ENCODE measurements around the gene AATK.

AATK gene

DNA sequence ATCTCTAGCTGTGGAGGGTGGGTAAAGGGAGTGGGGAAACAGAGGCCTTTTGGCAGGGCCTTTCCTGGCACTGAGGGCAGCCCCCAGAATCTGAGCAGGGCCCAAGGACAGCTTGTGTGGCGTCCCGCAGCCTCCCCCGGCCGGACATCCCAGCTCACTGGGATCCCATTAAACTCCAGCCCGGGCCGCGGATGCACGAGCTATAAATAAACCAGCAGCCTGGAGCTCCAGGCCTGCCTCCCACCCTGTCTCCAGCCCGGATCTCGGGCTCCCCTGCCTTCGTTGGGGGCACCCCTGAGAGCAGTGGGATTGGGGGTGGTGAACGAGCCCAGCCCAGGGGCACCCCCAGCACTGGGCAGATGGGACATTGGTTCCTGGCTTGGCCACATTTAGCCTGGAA lies 13.8 kb upstream of the AATK start:
- DNase-seq: no peak

DNA sequence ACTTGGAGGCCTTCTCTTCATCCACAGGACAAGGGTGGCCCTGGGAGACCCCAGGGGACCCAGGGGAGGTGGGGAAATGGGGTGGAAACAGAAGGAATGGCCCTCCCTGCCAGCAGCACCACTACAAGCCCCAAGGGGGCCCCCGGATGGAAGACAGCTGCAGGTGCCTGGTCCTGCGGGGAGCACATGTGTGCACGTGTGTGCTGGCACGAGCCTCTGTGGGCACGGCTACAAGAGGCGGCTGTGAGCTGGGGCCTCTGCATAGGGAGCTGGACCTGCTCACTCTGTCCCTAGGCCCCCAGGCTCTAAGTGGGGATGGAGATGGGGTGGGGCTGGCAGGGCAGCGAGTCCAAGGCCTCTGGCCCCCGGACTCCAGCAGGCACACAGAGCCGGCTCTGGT lies 13.2 kb upstream of the AATK start:
- no peak for DNase-seq

DNA sequence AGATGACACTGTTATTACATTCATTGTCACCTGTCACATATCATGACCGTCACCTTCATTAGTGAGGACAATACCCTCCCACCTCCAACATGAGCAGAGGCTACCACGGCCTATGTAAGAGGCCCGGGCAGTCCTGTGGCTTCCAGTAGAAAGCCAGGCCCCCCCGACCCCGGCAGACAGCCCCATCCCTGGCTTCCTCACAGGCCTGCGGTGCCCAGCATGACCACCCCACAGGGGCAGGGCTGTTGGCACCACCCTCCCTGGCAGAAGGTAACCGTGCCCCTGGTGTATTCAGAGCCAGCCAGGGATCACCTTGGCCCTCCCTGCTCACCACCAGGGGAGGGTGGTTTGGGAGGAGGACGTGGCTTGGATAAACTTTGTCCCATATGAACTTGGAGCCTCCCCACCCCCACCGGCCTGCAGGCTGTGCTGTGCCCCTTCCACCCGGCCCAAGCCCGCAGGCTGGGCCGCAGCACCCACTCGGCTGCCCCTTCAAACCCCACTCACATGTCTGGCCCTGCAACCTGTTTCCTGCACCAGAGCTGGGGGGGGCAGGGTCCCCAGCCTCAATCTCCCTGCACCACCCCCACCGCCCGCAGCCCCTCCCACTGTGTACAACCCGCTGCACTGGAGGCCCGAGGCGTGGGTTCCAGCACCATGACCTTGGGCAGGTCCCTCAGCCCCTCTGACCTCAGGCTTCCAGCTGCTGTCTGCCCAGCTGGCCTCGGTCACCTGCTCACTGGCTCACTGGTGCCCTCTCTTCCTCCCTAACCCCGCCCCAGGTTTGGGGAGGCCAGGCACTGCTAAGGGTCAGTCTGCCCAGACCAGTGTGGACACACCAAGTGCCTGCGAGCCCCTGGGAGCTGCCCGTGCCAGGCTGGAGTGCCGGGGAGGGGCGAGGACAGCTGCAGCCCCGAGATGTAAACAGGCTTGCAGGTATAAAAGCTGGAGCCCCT lies 12.4 kb upstream of the AATK start:
- DNase-seq: no peak

DNA sequence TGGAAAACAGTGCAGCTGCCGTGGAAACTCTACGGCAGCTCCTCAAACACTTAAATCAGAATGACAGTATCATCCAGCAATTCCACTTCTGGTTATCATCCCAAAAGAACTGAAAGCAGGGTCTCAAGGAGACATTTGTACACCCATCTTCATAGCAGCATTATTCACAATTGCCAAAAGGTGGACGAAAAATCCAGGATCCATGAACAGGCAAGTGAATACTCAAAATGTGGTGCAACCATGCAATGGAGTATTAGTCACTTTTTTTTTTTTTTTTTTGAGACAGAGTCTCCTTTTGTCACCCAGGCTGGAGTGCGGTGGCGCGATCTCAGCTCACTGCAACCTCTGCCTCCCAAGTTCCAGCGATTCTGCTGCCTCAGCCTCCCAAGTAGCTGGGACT lies 10.6 kb upstream of the AATK start:
- no peak for DNase-seq

DNA sequence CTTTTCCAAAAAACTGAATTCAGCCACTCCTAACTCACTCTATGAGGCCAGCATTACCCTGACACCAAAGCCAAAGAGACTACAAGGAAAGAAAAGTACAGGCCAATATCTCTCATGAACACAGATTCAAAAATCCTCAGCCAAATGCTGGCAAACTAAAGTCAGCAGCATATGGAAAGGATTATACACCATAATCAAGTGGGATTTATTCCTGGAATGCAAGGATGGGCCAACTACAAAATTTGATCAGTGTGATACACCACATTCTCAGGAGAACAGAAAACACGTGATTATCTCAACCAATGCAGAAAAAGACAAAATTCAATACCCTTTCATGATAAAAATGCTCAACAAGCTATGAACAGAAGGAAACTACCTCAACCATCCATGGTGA lies 7.7 kb upstream of the AATK start:
- DNase-seq: no peak

DNA sequence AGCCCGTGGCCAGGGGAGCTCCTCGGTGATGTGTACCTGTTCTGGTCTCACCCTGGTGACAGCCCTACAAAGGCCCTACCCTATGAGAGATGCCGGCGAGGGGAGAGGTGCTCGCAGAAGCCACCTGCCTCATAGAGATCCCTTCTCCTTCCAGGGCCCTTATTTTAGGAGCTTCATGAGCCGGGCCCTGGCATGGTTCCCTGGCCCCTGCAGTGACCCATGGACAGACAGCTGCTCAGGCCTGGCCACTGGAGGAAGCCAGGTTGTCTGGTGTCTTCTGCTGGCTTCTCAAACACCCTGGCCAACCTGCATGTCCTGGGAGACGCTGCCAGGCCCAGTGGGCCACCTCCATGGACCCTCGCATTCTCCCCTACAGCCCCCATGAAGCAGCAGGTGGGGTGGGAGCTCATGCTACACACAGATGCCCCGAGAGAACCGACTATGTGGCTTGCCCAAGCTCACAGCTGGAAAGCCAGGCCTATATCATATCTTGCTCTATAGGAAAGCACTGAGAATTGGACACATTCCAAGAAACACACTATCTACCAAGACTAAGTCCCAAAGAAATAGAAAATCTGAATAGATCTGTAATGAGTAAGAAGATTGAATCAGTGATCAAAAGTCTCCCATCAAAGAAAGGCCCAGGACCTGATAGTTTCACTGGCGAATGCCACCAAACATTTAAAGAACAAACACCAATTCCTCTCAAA lies 7.2 kb upstream of the AATK start:
- no peak for DNase-seq

DNA sequence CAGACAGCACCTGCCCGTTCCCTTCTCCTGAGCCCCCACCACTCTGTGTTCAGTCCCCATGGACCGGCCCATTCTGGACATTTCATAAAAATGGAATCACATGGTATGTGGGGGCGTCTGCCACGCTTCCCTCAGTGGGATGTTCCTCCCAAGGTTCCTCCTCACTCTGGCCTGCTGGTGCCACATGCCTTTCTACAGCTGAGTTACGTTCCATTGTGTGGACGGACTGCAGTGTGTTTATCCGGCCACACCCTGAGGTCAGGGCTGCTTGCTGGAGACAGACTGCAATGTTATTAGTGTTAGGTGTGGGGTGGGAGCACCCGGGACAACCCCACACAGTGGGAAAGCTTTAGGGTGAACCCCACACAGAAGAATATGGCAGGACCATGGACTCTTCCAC lies 5.9 kb upstream of the AATK start:
- DNase-seq: no peak

DNA sequence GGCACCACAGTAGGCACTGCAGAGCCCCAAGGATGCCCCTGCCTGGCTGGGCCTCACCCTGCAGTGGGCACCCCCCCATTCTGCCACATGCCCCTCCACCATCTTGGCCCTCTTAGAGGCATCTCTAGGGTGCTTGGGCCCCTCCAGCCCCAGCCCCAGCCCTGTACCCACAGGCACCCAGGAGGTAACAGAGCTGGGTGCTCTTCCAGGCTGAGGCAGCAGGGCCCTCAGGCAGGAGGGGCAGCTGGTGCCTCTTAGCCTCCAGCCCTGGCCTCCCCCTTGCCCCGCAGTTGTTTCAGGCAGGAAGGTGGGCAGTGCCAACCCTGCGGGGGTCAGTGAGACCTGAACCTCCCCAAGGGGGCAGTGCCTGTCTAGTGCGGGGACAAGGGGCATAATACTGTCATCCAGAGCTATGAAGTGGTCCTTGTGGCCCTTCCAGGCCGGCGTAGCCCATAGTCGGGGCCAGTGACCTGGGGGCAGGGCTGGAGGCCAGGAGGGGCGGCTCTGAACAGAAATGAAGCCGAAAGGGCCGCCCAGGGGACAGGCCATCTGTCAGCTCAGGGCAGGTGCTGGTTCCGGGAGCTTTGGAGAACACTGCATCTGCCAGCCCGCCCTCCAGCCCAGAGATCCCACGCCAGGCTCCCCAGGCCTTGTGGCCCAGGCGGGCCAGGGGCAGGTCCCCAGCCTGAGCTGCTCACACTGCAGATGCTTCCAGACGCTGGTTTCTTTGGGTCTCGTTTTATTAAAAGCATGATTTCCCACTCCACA lies 4.9 kb upstream of the AATK start:
- no peak for DNase-seq

DNA sequence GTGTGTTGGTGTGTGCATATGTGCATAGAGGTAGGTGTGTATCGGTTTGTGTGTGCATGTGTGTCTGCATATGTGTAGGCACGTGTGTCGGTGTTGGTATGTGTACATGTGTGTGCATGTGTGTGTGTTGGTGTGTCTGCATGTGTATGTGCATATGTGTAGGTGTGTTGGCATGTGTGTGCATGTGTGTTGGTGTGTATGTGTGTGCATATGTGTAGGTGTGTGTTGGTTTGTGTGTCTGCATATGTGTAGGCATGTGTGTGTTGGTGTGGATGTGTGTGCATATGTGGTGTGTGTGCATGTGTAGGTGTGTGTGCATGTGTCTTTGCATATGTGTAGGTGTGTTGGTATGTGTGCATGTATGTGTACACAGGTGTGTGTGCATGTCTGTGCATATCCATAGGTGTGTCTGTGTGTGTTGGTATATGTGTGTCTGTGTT lies 3.9 kb upstream of the AATK start:
- DNase-seq: no peak

DNA sequence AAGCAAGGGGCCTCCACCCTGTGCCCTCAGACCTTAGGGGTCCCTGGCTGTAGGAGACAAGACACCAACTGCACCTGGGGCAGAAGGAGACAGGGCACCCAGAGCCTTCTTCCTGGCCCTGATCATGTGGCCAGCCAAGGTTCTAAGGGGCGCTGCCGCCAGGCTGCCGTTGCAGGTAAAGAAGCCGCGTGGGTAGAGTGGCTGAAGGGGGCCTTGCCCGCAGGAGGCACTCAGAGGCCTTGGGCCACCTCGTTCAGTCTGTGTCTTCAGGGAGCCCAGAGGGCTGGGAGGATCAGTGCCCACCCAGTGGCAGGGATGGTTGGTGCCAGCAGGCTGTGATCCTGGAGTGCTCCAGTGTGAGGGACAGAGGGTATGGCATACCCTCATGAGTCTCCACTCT lies 1.6 kb upstream of the AATK start:
- no peak for DNase-seq

DNA sequence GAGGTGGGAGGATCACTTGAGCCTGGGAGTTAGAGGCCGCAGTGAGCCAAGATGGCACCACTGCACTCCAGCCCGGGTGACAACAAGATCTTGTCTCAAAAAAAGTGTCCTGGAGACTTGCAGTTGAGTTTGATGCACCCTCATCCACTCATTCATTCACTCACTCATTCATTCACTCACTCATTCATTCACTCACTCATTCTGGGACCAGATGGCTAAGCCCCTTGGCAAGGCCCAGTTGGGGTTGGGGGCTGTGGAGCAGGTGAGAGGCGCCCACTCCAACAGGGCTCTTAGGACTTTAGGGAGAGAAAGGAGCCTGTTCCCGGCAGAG lies 1.1 kb upstream of the AATK start:
- DNase-seq: no peak

DNA sequence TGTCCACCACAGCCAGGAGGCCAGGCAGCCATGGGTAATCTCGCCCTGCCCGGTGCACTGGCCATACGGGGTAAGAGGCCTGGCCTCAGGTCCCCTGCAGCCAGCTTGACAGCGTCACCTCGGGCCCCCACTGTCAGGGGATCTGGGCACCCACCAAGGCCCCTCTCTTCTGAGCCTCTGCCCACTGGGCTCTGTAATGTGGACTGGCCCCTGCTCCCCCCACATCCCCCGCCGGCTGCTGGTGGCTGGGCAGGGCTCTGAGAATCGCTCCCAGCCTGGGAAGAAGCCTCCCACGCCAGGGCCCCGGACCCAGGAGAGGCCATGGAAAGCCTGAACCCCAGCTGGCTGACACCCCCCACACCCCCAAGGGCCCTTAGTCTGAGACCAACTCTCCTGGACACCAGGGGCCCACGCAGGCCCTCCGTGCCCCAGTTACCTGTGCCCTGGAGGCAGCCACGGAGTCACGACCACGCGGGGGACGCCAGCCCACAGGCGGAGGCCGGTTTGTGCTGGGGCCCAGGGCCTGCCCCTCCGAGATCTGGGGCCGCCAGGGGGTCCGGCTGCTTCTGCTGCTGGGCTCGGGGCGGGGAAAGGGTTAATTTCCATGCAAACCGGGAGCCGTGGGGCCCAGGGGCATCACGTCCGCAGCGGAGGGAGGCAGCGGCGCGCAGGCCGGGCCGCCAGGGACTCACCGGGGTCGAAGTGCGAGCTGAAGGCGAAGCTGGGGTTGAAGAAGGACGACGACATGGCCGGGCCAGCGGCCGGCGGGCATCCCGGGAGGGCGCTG lies 582 bp downstream of the AATK start, which contains the start of gene PVALEF:
Gene PVALEF, plus strand, starts transcription at position 262 of the 787 bp plus-strand sequence. CDS start 15,720 bp downstream, outside the sequence.
- no peak for DNase-seq

DNA sequence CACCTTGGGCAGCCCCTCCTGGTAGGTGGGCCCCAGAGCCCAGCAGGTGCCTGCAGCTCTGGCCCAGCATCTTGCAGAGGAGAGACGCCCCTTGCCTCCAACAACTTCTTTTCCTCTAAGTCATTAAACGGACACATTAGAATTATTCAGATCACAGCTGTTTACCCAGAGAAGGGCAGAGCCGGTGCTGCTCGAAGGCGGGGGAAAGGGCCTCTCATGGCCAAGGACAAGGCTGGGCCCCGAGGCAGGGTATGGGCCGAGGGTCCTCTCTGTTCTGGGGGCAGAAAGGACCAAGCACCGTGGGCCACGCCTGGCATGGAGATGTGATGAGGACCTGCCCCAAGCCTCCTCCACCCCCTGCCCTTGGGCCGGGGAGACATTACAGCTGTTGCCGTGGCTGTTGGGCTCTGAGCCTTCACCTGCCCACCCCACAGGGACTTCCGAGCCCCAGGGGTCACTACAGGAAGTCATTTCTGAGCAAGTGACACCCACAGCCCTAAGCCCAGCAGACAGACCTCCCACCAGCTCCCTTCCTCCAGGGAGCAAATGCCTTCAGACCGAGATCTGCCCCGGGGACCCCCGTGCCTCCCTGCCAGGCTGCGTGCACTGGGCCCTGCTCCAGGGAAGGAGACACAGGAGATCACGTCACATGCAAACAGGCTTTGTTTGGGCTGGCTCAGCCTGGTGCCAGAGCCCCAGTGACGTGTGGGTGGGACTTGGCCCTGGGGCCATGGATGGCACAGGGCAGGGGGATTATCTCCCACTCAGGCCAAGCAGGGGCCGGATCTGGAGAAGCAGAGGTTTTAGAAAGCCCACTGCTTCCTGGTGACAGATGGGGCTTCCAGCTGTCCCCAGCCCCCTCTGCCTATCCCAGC lies 1.4 kb downstream of the AATK start:
- DNase-seq: no peak

DNA sequence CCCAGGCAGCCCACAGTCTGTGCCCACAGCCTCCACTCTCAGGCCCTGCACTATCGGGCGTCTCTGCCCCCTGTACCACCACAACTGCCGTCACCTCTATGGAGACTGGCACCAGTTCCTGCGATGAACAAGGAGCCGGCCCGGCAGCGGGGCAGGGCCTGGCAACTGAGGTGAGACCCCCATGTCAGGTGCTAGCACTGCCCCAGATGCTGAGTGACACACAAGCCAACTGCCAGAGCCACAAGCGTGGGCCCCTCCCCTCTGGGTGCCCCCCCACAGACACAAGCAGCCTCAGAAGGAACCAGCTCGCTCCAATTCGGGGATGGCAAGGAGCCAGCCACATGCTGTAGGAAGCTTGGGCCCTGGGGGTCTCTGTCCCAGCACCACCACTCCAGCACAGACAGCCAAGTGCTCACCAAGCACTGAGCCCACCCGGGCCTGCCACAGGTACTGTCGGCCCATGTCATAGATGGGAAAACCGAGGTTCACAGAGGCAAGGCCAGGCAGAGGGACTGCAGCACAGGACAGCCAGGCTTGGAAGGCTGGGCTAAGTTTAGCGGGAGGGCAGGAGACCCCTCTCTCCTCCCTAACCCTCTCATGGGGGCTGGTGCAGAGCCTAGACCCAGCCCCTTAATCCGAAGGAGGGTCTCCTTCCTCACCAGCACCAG lies 2.2 kb downstream of the AATK start:
- DNase-seq: no peak

DNA sequence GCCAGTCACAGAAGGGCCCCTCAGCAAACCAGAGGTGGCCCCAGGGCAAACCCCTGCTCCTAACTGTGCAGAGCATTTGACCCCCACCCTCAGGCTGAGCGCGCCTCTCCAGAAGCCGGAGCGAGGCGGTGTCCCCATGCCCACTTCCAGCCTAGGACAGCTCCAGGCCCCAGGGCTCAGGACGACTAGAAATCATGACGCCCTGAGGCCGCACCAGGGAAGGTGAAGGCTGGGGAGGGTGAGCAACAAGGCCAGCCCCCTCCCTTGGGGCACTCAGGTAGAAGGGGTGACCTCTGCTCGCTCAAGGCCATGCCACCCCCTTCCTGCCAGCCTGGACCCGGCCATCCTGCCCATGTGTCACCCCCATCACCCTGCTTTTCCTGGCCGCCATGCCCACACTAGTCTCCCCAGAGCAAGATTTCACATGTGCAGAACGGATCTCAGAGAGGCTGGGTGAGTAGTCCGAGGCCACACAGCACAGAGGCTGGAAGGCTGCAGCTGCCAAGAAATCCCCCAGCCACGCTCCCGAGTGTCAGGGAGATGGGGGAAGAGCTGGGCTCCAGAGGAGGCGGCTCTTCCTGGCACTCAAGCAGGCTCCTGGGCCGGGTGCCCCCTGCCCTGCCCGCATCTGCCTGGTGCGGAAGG lies 2.8 kb downstream of the AATK start:
- no peak for DNase-seq

DNA sequence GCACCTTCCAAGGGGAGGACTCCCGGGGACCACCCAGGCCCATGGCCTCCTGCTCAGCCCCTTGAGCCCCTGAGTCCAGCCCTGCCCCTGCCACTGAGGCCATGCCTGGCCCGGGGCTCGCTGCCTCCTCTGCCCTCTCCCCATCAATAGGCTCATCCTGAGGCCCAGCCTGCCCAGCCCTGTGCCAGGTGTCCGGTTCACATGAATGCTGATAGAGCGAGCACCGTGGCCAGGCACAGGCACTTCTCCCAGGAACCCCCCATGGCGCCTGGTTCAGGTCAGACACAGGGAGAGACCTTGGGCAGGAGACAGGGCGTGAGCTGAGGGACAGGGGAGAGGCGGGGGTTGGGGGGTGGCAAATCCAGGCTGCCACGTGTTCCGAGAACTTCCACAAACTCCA lies 3.5 kb downstream of the AATK start:
- no peak for DNase-seq

DNA sequence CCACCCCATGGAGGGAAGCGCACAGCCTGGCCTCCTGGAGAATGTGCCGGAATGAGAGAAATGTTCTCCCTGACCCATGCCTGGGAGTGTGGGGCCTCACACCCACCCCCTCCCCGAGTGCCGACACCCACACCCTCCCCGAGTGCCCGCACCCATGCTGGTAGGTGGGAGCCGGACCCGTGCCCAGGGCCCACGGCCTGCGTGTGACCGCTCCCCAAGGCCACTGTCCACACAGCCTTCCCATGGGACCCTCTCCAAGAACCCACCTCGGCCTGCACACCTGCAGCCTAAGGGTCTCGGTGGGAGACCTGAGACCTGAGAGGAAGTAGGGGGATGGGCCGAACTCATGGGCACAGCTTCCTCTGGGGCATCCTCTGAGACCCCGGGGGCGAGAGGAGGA lies 4.0 kb downstream of the AATK start:
- no peak for DNase-seq

DNA sequence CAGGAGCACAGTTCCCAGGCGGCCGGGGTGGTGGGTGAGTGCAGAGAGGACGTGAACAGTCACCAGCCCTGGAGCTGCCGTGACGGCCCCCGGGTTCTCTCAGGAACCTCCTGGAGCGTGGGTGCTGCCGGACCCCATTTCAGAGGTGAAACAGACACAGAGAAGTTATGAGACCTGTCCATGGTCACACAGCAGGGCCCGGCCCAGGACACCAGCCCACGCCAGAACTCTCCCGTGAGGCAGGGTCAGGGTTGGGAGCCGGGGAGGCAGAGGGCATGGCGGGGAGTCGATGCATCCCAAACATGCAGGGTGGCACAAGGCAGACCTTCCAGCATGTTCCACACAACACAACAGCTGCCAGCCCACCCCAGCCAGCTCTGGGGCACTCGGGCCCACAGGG lies 4.5 kb downstream of the AATK start:
- DNase-seq: no peak

DNA sequence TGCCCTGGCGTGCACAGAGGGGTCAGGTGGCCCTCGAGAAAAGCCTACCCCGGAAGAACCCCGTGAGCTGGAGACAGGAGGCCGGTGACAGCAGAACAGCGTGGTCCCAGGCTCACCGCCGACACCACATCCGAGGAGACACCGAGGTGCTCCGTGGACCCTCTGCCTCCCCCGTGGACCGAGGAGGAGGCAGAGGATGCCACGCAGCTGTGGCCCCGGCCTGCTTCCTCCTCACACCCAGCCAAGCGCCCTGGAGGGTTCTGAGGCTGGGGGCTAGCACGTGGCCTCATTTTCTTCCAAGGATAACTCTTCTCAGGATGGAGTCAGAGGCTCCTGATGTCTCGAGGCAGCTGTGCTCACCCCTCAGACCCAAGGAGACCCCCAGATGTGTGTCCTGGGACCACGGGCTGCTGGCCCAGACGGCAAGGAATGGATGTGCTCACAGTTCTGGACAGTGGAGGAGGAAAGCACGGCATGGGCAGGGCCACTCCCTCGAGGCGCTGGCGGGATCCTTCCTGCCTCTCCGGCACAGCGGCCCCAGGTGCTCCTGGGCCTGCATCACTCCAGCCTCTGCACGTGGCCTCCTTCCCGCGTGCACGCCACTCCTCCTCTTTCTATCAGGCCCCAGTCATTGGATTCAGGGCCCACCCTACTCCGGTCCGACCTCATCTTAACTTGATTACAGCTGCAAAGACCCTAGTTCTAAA lies 5.1 kb downstream of the AATK start:
- no peak for DNase-seq

DNA sequence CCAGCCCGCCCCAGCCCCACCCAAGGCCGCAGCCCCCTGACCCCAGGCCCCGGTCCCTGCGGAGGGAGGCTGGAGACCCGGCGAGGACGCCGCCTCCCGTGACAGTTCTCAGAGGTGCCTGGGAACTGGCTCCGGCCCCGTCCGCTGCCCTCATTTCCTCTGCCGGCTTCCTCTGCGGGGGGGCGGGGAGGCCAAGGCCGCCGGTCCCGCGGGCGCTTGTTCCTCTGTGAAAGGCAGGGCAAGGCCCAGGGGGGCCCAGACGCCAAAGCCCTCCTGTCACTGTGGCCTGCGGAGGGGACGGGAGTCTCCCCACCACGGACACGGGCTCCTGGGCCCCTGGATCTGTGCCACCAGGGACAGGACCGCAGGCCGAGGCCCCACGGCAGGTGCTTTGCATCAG lies 5.7 kb downstream of the AATK start:
- DNase-seq: no peak
